ENCODE results near the gene EMX2. TPM values are rescaled to one million over a fixed set of nuclear protein-coding genes. Genes with fewer than 3 reads are reported as not detected.
"Not testable (repeated sequence)": the region's sequence is repeated elsewhere in the genome, so short reads cannot be mapped to it uniquely, and the experiment has no call there.

The EMX2 gene
- total and polyA plus RNA-seq, 12 donors = 0.13 to 0.59 (median 0.15) TPM; not detected in 7

- 85 to 86% methylated on average over 5 of the region's 5 CpGs for whole genome bisulfite sequencing, 2 donors
- H3K4me1 ChIP-seq = no peaks in the 10 kb centered on the region
- ATAC-seq (no peak), DNase-seq (no peak)
- no peaks in the 10 kb centered on the region for H3K36me3 ChIP-seq
- no peak for TF ChIP-seq CTCF (IDR thresholded peaks at IDR 0.05)
- peaks cover 0 to 50% (median 12%) of the 10 kb centered on the region in 7 donors for H3K27me3 ChIP-seq
- H3K27ac ChIP-seq = no peak overlapping the region
- H3K9me3 ChIP-seq = no peaks in the 10 kb centered on the region
- no peak overlapping the region for H3K4me3 ChIP-seq
- intact Hi-C loops (cut with DNase I) = no loop called here
Observed at GRCh38 chr10:117578999-117579590, 36.5 kb downstream of the EMX2 start.

GRCh38 chr10:117581961-117582360 lies 39.4 kb downstream of the EMX2 start:
- no peaks in the 10 kb centered on the region for H3K9me3 ChIP-seq
- intact Hi-C loops (cut with DNase I) = no loop called here
- no peak overlapping the region for H3K4me3 ChIP-seq
- TF ChIP-seq CTCF (IDR thresholded peaks at IDR 0.05) = no peak
- no peaks in the 10 kb centered on the region for H3K4me1 ChIP-seq
- 66 to 69% methylated on average over 2 of the region's 2 CpGs for WGBS, 2 donors
- H3K27ac ChIP-seq = no peak overlapping the region
- H3K36me3 ChIP-seq = no peaks in the 10 kb centered on the region
- DNase-seq (no peak), ATAC-seq (no peak)
- peaks cover 0 to 37% (median 1%) of the 10 kb centered on the region in 7 donors for H3K27me3 ChIP-seq

- DNase-seq; H3K27ac ChIP-seq; H3K9me3 ChIP-seq; H3K4me1 ChIP-seq; H3K4me3 ChIP-seq; H3K36me3 ChIP-seq; intact Hi-C loops (cut with DNase I); ATAC-seq: not testable (repeated sequence)
- 59 to 69% methylated on average over 2 of the region's 2 CpGs for WGBS, 2 donors
- H3K27me3 ChIP-seq = peaks cover 0 to 33% (median 7%) of the 10 kb centered on the region in 7 donors
Observed at GRCh38 chr10:117584831-117585230, 42.3 kb downstream of the EMX2 start.

- Histone ChIP-seq H3K27me3 (peaks cover 0 to 25% (median 8%) of the 10 kb centered on the region in 7 donors), H3K4me1 (no peaks in the 10 kb centered on the region), H3K4me3 (no peak overlapping the region), H3K9me3 (no peaks in the 10 kb centered on the region), H3K36me3 (no peaks in the 10 kb centered on the region), H3K27ac (no peak overlapping the region)
- no peak for DNase-seq
- no peak for TF ChIP-seq CTCF (IDR thresholded peaks at IDR 0.05)
- ATAC-seq = no peak
- intact Hi-C loops (cut with DNase I) = no loop called here
- WGBS, 2 donors = 83 to 87% methylated on average over 5 of the region's 5 CpGs
Observed at GRCh38 chr10:117587036-117587435, 44.5 kb downstream of the EMX2 start.

GRCh38 chr10:117590101-117590875 lies 47.7 kb downstream of the EMX2 start:
- Histone ChIP-seq H3K27ac (no peak overlapping the region), H3K4me3 (no peak overlapping the region), H3K27me3 (peaks cover 0 to 29% (median 8%) of the 10 kb centered on the region in 7 donors), H3K9me3 (peaks cover 0 to 7% (median 0%) of the 10 kb centered on the region in 11 donors), H3K4me1 (no peaks in the 10 kb centered on the region), H3K36me3 (no peaks in the 10 kb centered on the region)
- intact Hi-C loops (cut with DNase I) = no loop called here
- no peak for TF ChIP-seq CTCF (IDR thresholded peaks at IDR 0.05)
- DNase-seq = no peak
- ATAC-seq = no peak
- 64 to 66% methylated on average over 8 of the region's 8 CpGs for WGBS, 2 donors

Measured in heart right ventricle (tissue), 16 donors.